Stimulated activated CD8-positive, alpha-beta memory T cell treated with anti-CD3 and anti-CD28 coated beads, Interleukin-4, amount 100 ng/mL, for 48 hours (primary cell): ENCODE data around the gene COL24A1.
A peak's percentile ranks its signal among the peaks of the same experiment; 100 is the strongest.
"Not testable (repeated sequence)": the region's sequence is repeated elsewhere in the genome, so short reads cannot be mapped to it uniquely, and the experiment has no call there.

Experiments
- DNase-seq: peaks from one replicate; pipeline ENCODE4 v3.0.0-alpha.2; 2020

The COL24A1 gene

GRCh38 chr1:85777021-85777420, 379.6 kb downstream of the COL24A1 start:
- DNase-seq: not testable (repeated sequence)

GRCh38 chr1:85762804-85763203, 393.8 kb downstream of the COL24A1 start:
- no peak for DNase-seq

GRCh38 chr1:85756864-85757263, 399.7 kb downstream of the COL24A1 start:
- no peak for DNase-seq

GRCh38 chr1:85748120-85748519, 408.5 kb downstream of the COL24A1 start:
- no peak for DNase-seq

GRCh38 chr1:85746777-85747176, 409.8 kb downstream of the COL24A1 start:
- no peak for DNase-seq

GRCh38 chr1:85743814-85744213, 412.8 kb downstream of the COL24A1 start:
- DNase-seq: no peak

- no peak for DNase-seq
These were observed 421.6 kb downstream of the COL24A1 start for GRCh38 chr1:85734931-85735330.

- DNase-seq: no peak
These were observed 437.8 kb downstream of the COL24A1 start for GRCh38 chr1:85718678-85719340.

GRCh38 chr1:85714418-85715114, 442.0 kb downstream of the COL24A1 start:
- not testable (repeated sequence) for DNase-seq

GRCh38 chr1:85708829-85709227, 447.7 kb downstream of the COL24A1 start:
- DNase-seq: no peak

GRCh38 chr1:85707990-85708828, 448.4 kb downstream of the COL24A1 start, which contains the start of gene ZNHIT6:
TSS of gene ZNHIT6 (minus strand) at chr1:85708433. CDS start at chr1:85708284, 149 bp downstream.
- DNase-seq: peak; percentile 85

- DNase-seq: no peak
These were observed 449.1 kb downstream of the COL24A1 start for GRCh38 chr1:85707267-85707989.

- no peak for DNase-seq
These were observed 450.6 kb downstream of the COL24A1 start for GRCh38 chr1:85705940-85706339.

GRCh38 chr1:85700422-85700821, 456.1 kb downstream of the COL24A1 start:
- DNase-seq: no peak

GRCh38 chr1:85697895-85698294, 458.7 kb downstream of the COL24A1 start:
- no peak for DNase-seq

- DNase-seq: no peak
These were observed 463.8 kb downstream of the COL24A1 start for GRCh38 chr1:85692730-85693314.

GRCh38 chr1:85689775-85690404, 466.7 kb downstream of the COL24A1 start:
- DNase-seq: no peak

GRCh38 chr1:85683292-85684025, 473.1 kb downstream of the COL24A1 start:
- no peak for DNase-seq

- DNase-seq: no peak
These were observed 475.5 kb downstream of the COL24A1 start for GRCh38 chr1:85681087-85681486.
